Nasal cavity respiratory epithelium epithelial cell of viscerocranial mucosa (primary cell): ENCODE measurements around the gene CDNF. TPM values are rescaled to one million over a fixed set of nuclear protein-coding genes. Genes with fewer than 3 reads are reported as not detected.

Source experiments
- total RNA-seq: library from RNA; depleted of rRNA; stranded (reverse); fragments of >200 nt; gene quantifications from 2 replicates; pipeline ENCODE4 v1.2.3, GENCODE V29; 2014

CDNF gene
- 1.2 and 1.4 TPM in 2 replicates for total RNA-seq

GRCh38 chr10:14837757-14838581 is at the start of gene CDNF, which contains the start of the genes HSPA14 and MSANTD7:
TSS of gene CDNF (minus strand) at chr10:14838037. CDS start at chr10:14837946, 91 bp downstream.
TSS of gene HSPA14 (plus strand) at chr10:14838306. CDS start at chr10:14838403, 97 bp downstream.
TSS of gene MSANTD7 (plus strand) at chr10:14838306. CDS start at chr10:14842285, 3,979 bp downstream.

GRCh38 chr10:14878266-14879123 is 40.7 kb upstream of the CDNF start, which contains the start of gene SUV39H2:
TSS of gene SUV39H2 (plus strand) at chr10:14878866. CDS start at chr10:14878889, 23 bp downstream.

GRCh38 chr10:14774797-14775196 is 63.0 kb downstream of the CDNF start, which contains the start of gene FAM107B:
TSS of gene FAM107B (minus strand) at chr10:14774897. CDS start at chr10:14774663, 234 bp downstream.

Other genes with a start within 250 kb of the CDNF start
- 18.5 and 29.3 TPM in 2 replicates for gene FAM107B, start 63.1 kb downstream of the CDNF start, total RNA-seq
- 9.2 and 10.2 TPM in 2 replicates for gene HSPA14, start 269 bp upstream of the CDNF start, total RNA-seq
- 26.4 and 34.2 TPM in 2 replicates for gene MSANTD7, start 269 bp upstream of the CDNF start, total RNA-seq
- 8.2 and 12.9 TPM in 2 replicates for gene SUV39H2, start 40.8 kb upstream of the CDNF start, total RNA-seq
- 8.2 and 31.7 TPM in 2 replicates for gene DCLRE1C, start 116.1 kb upstream of the CDNF start, total RNA-seq
- gene MEIG1, start 121.4 kb upstream of the CDNF start, total RNA-seq, result 0.43 TPM in 1 of 2 replicates, not detected in the other
- 5.0 and 15.0 TPM in 2 replicates for gene OLAH, start 205.9 kb upstream of the CDNF start, total RNA-seq